Stimulated activated CD8-positive, alpha-beta memory T cell treated with anti-CD3 and anti-CD28 coated beads, Interleukin-2, amount 100 ng/mL, for 48 hours (primary cell): ENCODE results near the gene SLIT3.
A peak's percentile ranks its signal among the peaks of the same experiment; 100 is the strongest.

Experiments used
- DNase-seq, 2 donors: peaks; one replicate each; pipeline ENCODE4 v3.0.0-alpha.2; 2020; ENCODE audit warnings: low read depth in 2 of 2

Gene SLIT3

GRCh38 chr5:168961681-168962080 is 339.3 kb downstream of the SLIT3 start:
- DNase-seq, result no peak

DNA sequence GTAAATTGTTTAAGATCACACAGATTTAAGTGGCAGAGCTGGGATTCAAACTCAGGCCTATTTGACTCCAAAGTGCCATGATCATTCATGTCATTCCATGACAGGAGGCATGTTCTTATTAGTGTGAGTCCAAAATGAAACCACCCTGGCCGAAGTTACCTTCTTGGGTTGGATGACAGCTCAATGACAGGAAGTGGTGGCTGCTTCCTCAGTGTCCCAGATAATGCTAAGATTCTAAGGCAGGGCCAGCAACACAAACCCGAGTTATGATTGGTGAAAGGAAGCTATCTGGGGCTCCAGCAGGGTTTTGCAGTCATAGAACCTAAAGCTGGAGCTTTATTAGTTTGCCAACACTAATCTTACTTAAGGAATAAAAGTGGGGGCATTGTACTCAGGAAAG is 340.4 kb downstream of the SLIT3 start:
- no peak for DNase-seq

GRCh38 chr5:168953351-168953750 is 347.6 kb downstream of the SLIT3 start:
- no peak for DNase-seq

GRCh38 chr5:168952196-168952595 is 348.7 kb downstream of the SLIT3 start:
- DNase-seq, result no peak

- no peak for DNase-seq
Observed at GRCh38 chr5:168951769-168952168, 349.2 kb downstream of the SLIT3 start.

DNA sequence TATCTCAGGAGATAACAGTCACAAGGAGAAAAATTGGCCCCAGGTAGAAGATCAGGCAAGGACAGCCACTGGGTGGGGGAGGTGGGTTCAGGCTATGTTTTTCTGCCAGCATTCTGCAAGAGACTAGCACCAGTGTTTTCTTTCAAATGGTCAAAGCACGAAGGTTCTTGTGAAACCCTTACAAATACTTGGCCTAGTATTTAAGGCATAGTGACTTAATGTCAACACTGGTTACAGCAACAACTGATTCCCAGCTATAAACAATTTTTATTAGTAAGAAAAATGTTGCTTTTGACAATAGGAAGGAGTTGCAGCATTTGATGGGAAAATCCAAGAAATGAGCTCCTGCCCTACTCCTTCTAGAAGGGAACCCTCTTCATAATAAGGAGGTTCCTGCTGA is 349.6 kb downstream of the SLIT3 start:
- DNase-seq, result no peak

- no peak for DNase-seq
Observed at GRCh38 chr5:168950241-168950951, 350.5 kb downstream of the SLIT3 start.

- no peak for DNase-seq
Observed at GRCh38 chr5:168948746-168949145, 352.2 kb downstream of the SLIT3 start.

DNA sequence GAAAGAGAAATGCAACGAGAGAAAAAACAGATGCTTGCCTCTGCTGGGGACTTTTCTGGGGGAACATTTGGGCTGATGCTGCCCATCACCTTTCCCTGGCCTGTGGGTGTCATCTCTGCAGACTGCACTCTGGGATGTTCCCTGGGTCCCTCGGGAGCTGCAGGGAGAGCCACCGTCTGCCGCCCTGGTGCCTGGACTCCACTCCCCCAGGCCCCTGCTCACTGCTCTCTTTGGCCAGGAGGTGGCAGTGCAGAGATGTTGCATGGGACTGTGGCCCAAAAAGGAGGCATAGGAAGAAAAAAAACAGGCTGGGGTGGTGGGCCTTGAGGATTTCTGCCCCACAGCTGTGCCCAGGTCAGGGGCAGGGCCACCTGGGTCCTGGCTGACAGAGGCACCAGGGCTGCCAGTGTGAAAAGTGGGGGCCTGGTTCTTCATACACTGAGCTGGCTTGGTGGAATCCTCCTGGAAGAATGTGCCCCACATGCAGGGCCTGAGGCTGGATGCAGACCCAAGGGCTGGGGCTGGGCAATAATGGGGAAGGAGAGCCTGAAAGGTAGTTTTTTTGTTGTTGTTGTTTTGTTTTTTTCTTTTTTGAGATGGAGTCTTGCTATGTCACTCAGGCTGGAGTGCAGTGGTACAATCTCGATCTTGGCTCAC is 353.6 kb downstream of the SLIT3 start:
- peak; percentile 23 to 24 for DNase-seq

GRCh38 chr5:168946363-168946762 is 354.6 kb downstream of the SLIT3 start:
- no peak for DNase-seq

- DNase-seq, result no peak
Observed at GRCh38 chr5:168944004-168944403, 356.9 kb downstream of the SLIT3 start.

- no peak for DNase-seq
Observed at GRCh38 chr5:168943091-168943884, 357.7 kb downstream of the SLIT3 start.

GRCh38 chr5:168941901-168942300 is 359.0 kb downstream of the SLIT3 start:
- no peak for DNase-seq

- DNase-seq, result no peak
Observed at GRCh38 chr5:168940712-168941111, 360.2 kb downstream of the SLIT3 start.

DNA sequence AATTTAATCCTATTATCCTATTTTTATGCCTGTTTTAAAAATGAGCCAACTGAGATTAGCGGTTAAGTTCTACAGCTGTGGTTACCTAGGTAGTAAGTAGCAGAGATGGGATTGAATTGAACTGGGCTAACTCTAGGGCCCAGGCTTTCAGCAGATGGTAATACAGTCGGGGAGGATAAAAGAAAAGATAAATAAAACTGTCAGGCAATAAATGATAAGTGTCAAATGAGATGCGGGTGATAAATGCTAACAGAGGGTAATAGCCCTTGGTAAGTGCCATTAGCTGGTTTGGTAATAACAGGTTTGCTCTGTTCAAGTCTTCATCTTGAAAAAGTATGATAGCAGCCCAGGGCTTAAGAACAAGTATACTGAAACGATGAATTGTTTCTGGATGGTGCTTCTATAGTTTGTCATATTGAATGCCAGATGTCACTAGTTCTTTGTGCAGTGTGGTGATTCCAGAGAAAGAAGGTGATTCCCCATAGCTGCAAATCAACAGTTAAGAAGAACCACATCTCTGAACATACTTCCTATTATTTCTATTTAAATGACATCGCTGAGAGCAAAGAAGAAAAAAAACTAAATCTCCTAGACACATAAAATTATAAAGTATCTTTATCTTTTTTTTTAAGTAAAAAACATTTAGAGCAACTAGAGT is 360.9 kb downstream of the SLIT3 start:
- DNase-seq, result no peak

- no peak for DNase-seq
Observed at GRCh38 chr5:168939156-168939800, 361.7 kb downstream of the SLIT3 start.

- no peak for DNase-seq
Observed at GRCh38 chr5:168936511-168936910, 364.4 kb downstream of the SLIT3 start.

DNA sequence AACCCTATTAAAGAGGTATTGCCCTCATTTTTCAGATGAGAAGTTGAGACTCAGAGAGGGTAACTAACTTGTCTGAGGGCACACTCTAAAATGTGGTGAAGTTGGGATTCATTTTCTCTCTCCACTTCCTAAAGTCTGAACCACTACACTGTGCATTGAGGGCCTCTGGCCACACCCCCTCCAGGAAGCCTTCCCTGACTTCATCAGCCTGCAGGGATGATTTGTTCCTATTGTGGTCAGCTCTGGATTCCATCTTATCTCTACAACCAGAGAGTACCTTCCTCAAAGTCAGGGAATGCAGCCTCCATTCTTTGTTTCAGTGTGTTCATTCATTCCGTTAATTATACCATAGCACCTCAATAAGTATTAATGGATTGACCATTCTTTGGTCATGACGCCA is 365.8 kb downstream of the SLIT3 start:
- no peak for DNase-seq

GRCh38 chr5:168934169-168934568 is 366.8 kb downstream of the SLIT3 start:
- no peak for DNase-seq

DNA sequence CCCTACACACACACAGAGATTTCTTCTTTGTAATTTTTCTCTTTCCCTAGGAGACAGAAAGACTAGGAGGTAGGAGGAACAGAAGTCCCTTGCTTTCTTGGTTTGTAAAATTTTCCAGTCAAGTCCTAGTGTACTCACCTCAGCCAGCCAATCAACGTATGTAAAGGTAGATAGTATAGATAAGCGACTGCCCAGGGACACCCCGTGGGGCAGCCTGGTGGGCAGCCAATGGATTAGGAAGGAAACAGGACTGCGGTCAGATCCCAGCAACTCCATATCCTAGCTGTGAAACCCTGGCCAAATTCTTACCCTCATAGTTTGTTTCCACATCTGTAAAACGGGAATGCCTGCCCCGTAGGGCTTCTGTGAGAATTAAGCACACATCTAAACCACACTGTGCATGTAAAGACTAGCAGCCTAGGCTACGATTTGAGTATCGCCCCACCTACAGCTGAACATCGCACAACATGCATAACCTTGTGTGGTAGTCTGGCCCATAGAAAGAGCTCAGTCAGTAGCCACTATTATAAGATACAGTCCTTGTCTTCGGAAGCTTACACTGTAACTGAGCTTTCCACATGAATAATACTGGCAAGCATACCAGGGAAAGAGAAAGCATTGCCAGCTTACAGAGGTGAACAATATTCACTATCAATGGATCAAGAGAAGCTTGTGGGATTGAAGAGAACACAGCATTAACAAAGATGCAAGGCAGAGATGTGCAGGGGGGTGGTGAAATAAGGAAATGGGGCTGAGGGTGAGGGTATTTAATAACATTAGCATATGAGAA is 368.3 kb downstream of the SLIT3 start:
- no peak for DNase-seq
